Measurements from ENCODE around the gene GRK6. TPM values are rescaled to one million over a fixed set of nuclear protein-coding genes. Genes with fewer than 3 reads are reported as not detected.

GRK6 gene
- total and polyA plus RNA-seq, 2 experiments from 2014 or later, result 13.0 to 56.8 TPM

- peak overlapping the region; percentile 96 for H3K4me2 ChIP-seq
- Mint-ChIP-seq H3K27ac (no peak overlapping the region), H3K4me1 (peaks cover 26% of the 10 kb centered on the region), H3K9me3 (peaks cover 3% of the 10 kb centered on the region; the same call in 2 of the 3 replicates), H3K36me3 (ENCODE audit: low read depth) (peaks cover 25% of the 10 kb centered on the region), H3K27me3 (ENCODE audit: insufficient read depth, low read depth, poor library complexity) (peaks cover 35% of the 10 kb centered on the region), H3K4me3 (peak overlapping the region; percentile 85)
- H3K79me2 ChIP-seq (replicated peaks; ENCODE audit: insufficient read depth), result no peaks in the 10 kb centered on the region; the same call in 1 of the 2 replicates
- H3K27ac ChIP-seq (ENCODE audit: low read depth), result no peak overlapping the region
- DNase-seq (ENCODE audit: low spot score) (peak; percentile 95), ATAC-seq (peak; percentile 18)
- no peaks in the 10 kb centered on the region for H3K9me2 ChIP-seq (ENCODE audit: insufficient read depth)
- TF ChIP-seq ZNF114 (CRISPR knock-in tag; IDR thresholded peaks at IDR 0.05) (no peak), POLR2AphosphoS5 (IDR thresholded peaks at IDR 0.05; ENCODE audit: low read depth) (no peak), ZNF331 (CRISPR knock-in tag; IDR thresholded peaks at IDR 0.05; ENCODE audit: low read depth) (no peak), JUNB (IDR thresholded peaks at IDR 0.05; ENCODE audit: unreplicated experiment) (no peak), EZH2 (IDR thresholded peaks at IDR 0.05; ENCODE audit: low read depth, unreplicated experiment) (no peak), NANOG (IDR thresholded peaks at IDR 0.05; ENCODE audit: borderline replicate concordance) (no peak), STAT1 (IDR thresholded peaks at IDR 0.05; ENCODE audit: unreplicated experiment) (no peak), EZH2phosphoT487 (IDR thresholded peaks at IDR 0.05; ENCODE audit: unreplicated experiment) (no peak), CREB1 (CRISPR knock-in tag; IDR thresholded peaks at IDR 0.05; ENCODE audit: low read depth) (peak; percentile 99)
- TF ChIP-seq, protein P1, sequence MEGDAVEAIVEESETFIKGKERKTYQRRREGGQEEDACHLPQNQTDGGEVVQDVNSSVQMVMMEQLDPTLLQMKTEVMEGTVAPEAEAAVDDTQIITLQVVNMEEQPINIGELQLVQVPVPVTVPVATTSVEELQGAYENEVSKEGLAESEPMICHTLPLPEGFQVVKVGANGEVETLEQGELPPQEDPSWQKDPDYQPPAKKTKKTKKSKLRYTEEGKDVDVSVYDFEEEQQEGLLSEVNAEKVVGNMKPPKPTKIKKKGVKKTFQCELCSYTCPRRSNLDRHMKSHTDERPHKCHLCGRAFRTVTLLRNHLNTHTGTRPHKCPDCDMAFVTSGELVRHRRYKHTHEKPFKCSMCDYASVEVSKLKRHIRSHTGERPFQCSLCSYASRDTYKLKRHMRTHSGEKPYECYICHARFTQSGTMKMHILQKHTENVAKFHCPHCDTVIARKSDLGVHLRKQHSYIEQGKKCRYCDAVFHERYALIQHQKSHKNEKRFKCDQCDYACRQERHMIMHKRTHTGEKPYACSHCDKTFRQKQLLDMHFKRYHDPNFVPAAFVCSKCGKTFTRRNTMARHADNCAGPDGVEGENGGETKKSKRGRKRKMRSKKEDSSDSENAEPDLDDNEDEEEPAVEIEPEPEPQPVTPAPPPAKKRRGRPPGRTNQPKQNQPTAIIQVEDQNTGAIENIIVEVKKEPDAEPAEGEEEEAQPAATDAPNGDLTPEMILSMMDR (conservative IDR thresholded peaks at IDR 0.05; ENCODE audit: low read depth in 2 of 2), result peak; percentile 66 to 88
- TF ChIP-seq, protein P2, sequence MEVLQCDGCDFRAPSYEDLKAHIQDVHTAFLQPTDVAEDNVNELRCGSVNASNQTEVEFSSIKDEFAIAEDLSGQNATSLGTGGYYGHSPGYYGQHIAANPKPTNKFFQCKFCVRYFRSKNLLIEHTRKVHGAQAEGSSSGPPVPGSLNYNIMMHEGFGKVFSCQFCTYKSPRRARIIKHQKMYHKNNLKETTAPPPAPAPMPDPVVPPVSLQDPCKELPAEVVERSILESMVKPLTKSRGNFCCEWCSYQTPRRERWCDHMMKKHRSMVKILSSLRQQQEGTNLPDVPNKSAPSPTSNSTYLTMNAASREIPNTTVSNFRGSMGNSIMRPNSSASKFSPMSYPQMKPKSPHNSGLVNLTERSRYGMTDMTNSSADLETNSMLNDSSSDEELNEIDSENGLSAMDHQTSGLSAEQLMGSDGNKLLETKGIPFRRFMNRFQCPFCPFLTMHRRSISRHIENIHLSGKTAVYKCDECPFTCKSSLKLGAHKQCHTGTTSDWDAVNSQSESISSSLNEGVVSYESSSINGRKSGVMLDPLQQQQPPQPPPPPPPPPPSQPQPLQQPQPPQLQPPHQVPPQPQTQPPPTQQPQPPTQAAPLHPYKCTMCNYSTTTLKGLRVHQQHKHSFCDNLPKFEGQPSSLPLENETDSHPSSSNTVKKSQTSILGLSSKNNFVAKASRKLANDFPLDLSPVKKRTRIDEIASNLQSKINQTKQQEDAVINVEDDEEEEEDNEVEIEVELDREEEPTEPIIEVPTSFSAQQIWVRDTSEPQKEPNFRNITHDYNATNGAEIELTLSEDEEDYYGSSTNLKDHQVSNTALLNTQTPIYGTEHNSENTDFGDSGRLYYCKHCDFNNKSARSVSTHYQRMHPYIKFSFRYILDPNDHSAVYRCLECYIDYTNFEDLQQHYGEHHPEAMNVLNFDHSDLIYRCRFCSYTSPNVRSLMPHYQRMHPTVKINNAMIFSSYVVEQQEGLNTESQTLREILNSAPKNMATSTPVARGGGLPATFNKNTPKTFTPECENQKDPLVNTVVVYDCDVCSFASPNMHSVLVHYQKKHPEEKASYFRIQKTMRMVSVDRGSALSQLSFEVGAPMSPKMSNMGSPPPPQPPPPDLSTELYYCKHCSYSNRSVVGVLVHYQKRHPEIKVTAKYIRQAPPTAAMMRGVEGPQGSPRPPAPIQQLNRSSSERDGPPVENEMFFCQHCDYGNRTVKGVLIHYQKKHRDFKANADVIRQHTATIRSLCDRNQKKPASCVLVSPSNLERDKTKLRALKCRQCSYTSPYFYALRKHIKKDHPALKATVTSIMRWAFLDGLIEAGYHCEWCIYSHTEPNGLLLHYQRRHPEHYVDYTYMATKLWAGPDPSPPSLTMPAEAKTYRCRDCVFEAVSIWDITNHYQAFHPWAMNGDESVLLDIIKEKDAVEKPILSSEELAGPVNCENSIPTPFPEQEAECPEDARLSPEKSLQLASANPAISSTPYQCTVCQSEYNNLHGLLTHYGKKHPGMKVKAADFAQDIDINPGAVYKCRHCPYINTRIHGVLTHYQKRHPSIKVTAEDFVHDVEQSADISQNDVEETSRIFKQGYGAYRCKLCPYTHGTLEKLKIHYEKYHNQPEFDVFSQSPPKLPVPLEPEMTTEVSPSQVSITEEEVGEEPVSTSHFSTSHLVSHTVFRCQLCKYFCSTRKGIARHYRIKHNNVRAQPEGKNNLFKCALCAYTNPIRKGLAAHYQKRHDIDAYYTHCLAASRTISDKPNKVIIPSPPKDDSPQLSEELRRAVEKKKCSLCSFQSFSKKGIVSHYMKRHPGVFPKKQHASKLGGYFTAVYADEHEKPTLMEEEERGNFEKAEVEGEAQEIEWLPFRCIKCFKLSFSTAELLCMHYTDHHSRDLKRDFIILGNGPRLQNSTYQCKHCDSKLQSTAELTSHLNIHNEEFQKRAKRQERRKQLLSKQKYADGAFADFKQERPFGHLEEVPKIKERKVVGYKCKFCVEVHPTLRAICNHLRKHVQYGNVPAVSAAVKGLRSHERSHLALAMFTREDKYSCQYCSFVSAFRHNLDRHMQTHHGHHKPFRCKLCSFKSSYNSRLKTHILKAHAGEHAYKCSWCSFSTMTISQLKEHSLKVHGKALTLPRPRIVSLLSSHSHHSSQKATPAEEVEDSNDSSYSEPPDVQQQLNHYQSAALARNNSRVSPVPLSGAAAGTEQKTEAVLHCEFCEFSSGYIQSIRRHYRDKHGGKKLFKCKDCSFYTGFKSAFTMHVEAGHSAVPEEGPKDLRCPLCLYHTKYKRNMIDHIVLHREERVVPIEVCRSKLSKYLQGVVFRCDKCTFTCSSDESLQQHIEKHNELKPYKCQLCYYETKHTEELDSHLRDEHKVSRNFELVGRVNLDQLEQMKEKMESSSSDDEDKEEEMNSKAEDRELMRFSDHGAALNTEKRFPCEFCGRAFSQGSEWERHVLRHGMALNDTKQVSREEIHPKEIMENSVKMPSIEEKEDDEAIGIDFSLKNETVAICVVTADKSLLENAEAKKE (CRISPR knock-in tag; IDR thresholded peaks at IDR 0.05), result no peak
- TF ChIP-seq, protein P3, sequence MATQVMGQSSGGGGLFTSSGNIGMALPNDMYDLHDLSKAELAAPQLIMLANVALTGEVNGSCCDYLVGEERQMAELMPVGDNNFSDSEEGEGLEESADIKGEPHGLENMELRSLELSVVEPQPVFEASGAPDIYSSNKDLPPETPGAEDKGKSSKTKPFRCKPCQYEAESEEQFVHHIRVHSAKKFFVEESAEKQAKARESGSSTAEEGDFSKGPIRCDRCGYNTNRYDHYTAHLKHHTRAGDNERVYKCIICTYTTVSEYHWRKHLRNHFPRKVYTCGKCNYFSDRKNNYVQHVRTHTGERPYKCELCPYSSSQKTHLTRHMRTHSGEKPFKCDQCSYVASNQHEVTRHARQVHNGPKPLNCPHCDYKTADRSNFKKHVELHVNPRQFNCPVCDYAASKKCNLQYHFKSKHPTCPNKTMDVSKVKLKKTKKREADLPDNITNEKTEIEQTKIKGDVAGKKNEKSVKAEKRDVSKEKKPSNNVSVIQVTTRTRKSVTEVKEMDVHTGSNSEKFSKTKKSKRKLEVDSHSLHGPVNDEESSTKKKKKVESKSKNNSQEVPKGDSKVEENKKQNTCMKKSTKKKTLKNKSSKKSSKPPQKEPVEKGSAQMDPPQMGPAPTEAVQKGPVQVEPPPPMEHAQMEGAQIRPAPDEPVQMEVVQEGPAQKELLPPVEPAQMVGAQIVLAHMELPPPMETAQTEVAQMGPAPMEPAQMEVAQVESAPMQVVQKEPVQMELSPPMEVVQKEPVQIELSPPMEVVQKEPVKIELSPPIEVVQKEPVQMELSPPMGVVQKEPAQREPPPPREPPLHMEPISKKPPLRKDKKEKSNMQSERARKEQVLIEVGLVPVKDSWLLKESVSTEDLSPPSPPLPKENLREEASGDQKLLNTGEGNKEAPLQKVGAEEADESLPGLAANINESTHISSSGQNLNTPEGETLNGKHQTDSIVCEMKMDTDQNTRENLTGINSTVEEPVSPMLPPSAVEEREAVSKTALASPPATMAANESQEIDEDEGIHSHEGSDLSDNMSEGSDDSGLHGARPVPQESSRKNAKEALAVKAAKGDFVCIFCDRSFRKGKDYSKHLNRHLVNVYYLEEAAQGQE (IDR thresholded peaks at IDR 0.05; ENCODE audit: unreplicated experiment), result no peak
- TF ChIP-seq, protein P4, sequence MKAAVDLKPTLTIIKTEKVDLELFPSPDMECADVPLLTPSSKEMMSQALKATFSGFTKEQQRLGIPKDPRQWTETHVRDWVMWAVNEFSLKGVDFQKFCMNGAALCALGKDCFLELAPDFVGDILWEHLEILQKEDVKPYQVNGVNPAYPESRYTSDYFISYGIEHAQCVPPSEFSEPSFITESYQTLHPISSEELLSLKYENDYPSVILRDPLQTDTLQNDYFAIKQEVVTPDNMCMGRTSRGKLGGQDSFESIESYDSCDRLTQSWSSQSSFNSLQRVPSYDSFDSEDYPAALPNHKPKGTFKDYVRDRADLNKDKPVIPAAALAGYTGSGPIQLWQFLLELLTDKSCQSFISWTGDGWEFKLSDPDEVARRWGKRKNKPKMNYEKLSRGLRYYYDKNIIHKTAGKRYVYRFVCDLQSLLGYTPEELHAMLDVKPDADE (IDR thresholded peaks at IDR 0.05), result no peak
- H3K4me3 ChIP-seq, result peak overlapping the region; percentile 85
- peak overlapping the region; percentile 38; the same call in 1 of the 2 replicates for H2AFZ ChIP-seq
- H3K36me3 ChIP-seq (ENCODE audit: insufficient read depth), result peaks cover 8% of the 10 kb centered on the region; the same call in 1 of the 2 replicates
- peaks cover 41% of the 10 kb centered on the region for H3F3A ChIP-seq (replicated peaks; ENCODE audit: low read depth)
- H3K4me1 ChIP-seq (ENCODE audit: insufficient read depth), result peaks cover 19% of the 10 kb centered on the region
- peaks cover 19% of the 10 kb centered on the region for H3K27me3 ChIP-seq (ENCODE audit: insufficient read depth)
- H4K20me1 ChIP-seq (replicated peaks; ENCODE audit: insufficient read depth), result peaks cover 21% of the 10 kb centered on the region; the same call in 1 of the 2 replicates
Observed at GRCh38 chr5:177454397-177455035, 28.0 kb downstream of the GRK6 start.

Data from GM23338 (cell line).